GM12892 (cell line): ENCODE measurements around the gene MINDY4.

Source experiments
- POLR2A ChIP-seq: IDR thresholded peaks from 2 replicates; pipeline ENCODE4 v1.6.1; 2011; ENCODE audit warnings: low read depth, low read length, control low read depth
- POLR2AphosphoS5 ChIP-seq: IDR thresholded peaks from 2 replicates; pipeline ENCODE4 v1.6.1; 2011; ENCODE audit warnings: low read depth, low read length, control low read depth

- TF ChIP-seq POLR2A: no peak
- TF ChIP-seq POLR2AphosphoS5: no peak
Observed at GRCh38 chr7:30730097-30730496, 41.1 kb upstream of the MINDY4 start.
